Neural progenitor cell (in vitro differentiated cells): ENCODE measurements around the gene HOXD4. TPM values are rescaled to one million over a fixed set of nuclear protein-coding genes. Genes with fewer than 3 reads are reported as not detected.

ENCODE experiments used
- DNase-seq: peaks from one replicate; pipeline ENCODE4 v3.0.0-alpha.2; 2016; ENCODE audit warnings: low spot score
- H2AFZ ChIP-seq: fragments of 200-600 bp; sonication (generic); replicated peaks from 2 replicates; pipeline ENCODE4 v1.6.1; 2016; ENCODE audit warnings: antibody characterized with exemption
- H3F3A ChIP-seq: fragments of 200-600 bp; sonication (generic); 2 replicates; pipeline ENCODE4 v1.6.1; 2016; ENCODE audit warnings: antibody characterized with exemption, low read depth
- H3K27ac ChIP-seq: fragments of 200-600 bp; sonication (generic); 2 replicates; pipeline ENCODE4 v1.5.1; 2016; ENCODE audit warnings: mild to moderate bottlenecking
- H3K27me3 ChIP-seq: fragments of 200-600 bp; sonication (generic); 2 replicates; pipeline ENCODE4 v1.6.1; 2016; ENCODE audit warnings: mild to moderate bottlenecking, moderate library complexity
- H3K36me3 ChIP-seq: fragments of 200-600 bp; sonication (generic); 2 replicates; pipeline ENCODE4 v1.5.1; 2016
- H3K4me1 ChIP-seq: fragments of 200-600 bp; sonication (generic); 2 replicates; pipeline ENCODE4 v1.6.1; 2016; ENCODE audit warnings: mixed run types
- H3K4me2 ChIP-seq: fragments of 200-600 bp; sonication (generic); 2 replicates; pipeline ENCODE4 v1.6.1; 2016
- H3K4me3 ChIP-seq: fragments of 200-600 bp; sonication (generic); 2 replicates; pipeline ENCODE4 v1.5.1; 2016
- H3K79me2 ChIP-seq: fragments of 200-600 bp; sonication (generic); 2 replicates; pipeline ENCODE4 v1.6.1; 2016; ENCODE audit warnings: low read depth
- H3K9ac ChIP-seq: fragments of 200-600 bp; sonication (generic); 2 replicates; pipeline ENCODE4 v1.6.1; 2016
- H3K9me3 ChIP-seq: fragments of 200-600 bp; sonication (generic); 2 replicates; pipeline ENCODE4 v1.5.1; 2016; ENCODE audit warnings: low read depth
- H4K20me1 ChIP-seq: fragments of 200-600 bp; sonication (generic); 2 replicates; pipeline ENCODE4 v1.6.1; 2016; ENCODE audit warnings: low read depth
- H3K27ac Mint-ChIP-seq: 3 replicates; pipeline ENCODE4 v1.8.0; 2021; ENCODE audit warnings: mixed read lengths
- H3K27me3 Mint-ChIP-seq: 2 replicates; pipeline ENCODE4 v1.8.0; 2022; ENCODE audit warnings: low read depth, mild to moderate bottlenecking, inconsistent platforms, moderate library complexity, mixed read lengths; ENCODE audit not compliant: insufficient read depth
- H3K36me3 Mint-ChIP-seq: 3 replicates; pipeline ENCODE4 v1.8.0; 2021; ENCODE audit warnings: mixed read lengths
- H3K4me1 Mint-ChIP-seq: 3 replicates; pipeline ENCODE4 v1.8.0; 2021; ENCODE audit warnings: mixed read lengths
- H3K4me3 Mint-ChIP-seq: 3 replicates; pipeline ENCODE4 v1.8.0; 2021; ENCODE audit warnings: mild to moderate bottlenecking, moderate library complexity, mixed read lengths
- H3K9me3 Mint-ChIP-seq: 3 replicates; pipeline ENCODE4 v1.8.0; 2020; ENCODE audit warnings: mixed read lengths
- CTCF ChIP-seq: fragments of 200-600 bp; sonication (generic); IDR thresholded peaks from 2 replicates; pipeline ENCODE4 v1.5.1; 2017; ENCODE audit warnings: antibody characterized with exemption, mild to moderate bottlenecking
- EZH2 ChIP-seq: fragments of 200-600 bp; sonication (generic); IDR thresholded peaks from 2 replicates; pipeline ENCODE4 v1.6.1; 2017; ENCODE audit warnings: antibody characterized with exemption, mild to moderate bottlenecking, moderate library complexity
- EZH2phosphoT487 ChIP-seq: fragments of 200-600 bp; sonication (generic); IDR thresholded peaks from 2 replicates; pipeline ENCODE4 v1.6.1; 2017; ENCODE audit warnings: antibody characterized with exemption
- total RNA-seq: library from RNA; depleted of rRNA; stranded (reverse); fragments of >200 nt; gene quantifications from 2 replicates; pipeline ENCODE4 v1.2.3, GENCODE V29; 2015; ENCODE audit warnings: low replicate concordance

Gene HOXD4
- total RNA-seq, 1 donor from 2014 or later, result not detected

GRCh38 chr2:176162911-176163671, 11.7 kb downstream of the HOXD4 start:
- Histone ChIP-seq H3K36me3 (no peaks in the 10 kb centered on the region), H2AFZ (no peak overlapping the region), H3K9me3 (no peaks in the 10 kb centered on the region), H3K4me2 (no peak overlapping the region), H3K79me2 (no peaks in the 10 kb centered on the region), H3K9ac (no peak overlapping the region), H3K27me3 (peaks cover 100% of the 10 kb centered on the region), H3K27ac (no peak overlapping the region), H3K4me1 (no peaks in the 10 kb centered on the region), H3K4me3 (no peak overlapping the region), H4K20me1 (peaks cover 99% of the 10 kb centered on the region), H3F3A (no peaks in the 10 kb centered on the region)
- peaks cover 14% of the 10 kb centered on the region for H3K9me3 Mint-ChIP-seq
- peak; percentile 43 for DNase-seq
- peaks cover 2% of the 10 kb centered on the region for H3K4me1 Mint-ChIP-seq
- TF ChIP-seq CTCF, result no peak
- TF ChIP-seq EZH2, result peak; percentile 72
- peak; percentile 66 for TF ChIP-seq EZH2phosphoT487
- H3K27ac Mint-ChIP-seq, result no peak overlapping the region
- H3K27me3 Mint-ChIP-seq, result peaks cover 94% of the 10 kb centered on the region
- H3K4me3 Mint-ChIP-seq, result no peak overlapping the region
- H3K36me3 Mint-ChIP-seq, result no peaks in the 10 kb centered on the region

GRCh38 chr2:176163672-176164056, 12.3 kb downstream of the HOXD4 start:
- Mint-ChIP-seq H3K27me3 (peaks cover 93% of the 10 kb centered on the region), H3K36me3 (no peaks in the 10 kb centered on the region), H3K27ac (no peak overlapping the region), H3K4me1 (no peaks in the 10 kb centered on the region), H3K9me3 (peaks cover 14% of the 10 kb centered on the region), H3K4me3 (no peak overlapping the region)
- no peaks in the 10 kb centered on the region for H3K4me1 ChIP-seq
- no peak for DNase-seq
- H3K4me3 ChIP-seq, result no peak overlapping the region
- no peak overlapping the region for H3K27ac ChIP-seq
- peaks cover 93% of the 10 kb centered on the region for H4K20me1 ChIP-seq
- H3F3A ChIP-seq, result no peaks in the 10 kb centered on the region
- no peak overlapping the region for H3K9ac ChIP-seq
- no peak overlapping the region for H2AFZ ChIP-seq
- TF ChIP-seq CTCF (no peak), EZH2 (no peak), EZH2phosphoT487 (no peak)
- H3K36me3 ChIP-seq, result no peaks in the 10 kb centered on the region
- H3K27me3 ChIP-seq, result peaks cover 100% of the 10 kb centered on the region
- no peaks in the 10 kb centered on the region for H3K9me3 ChIP-seq
- no peak overlapping the region for H3K4me2 ChIP-seq
- no peaks in the 10 kb centered on the region for H3K79me2 ChIP-seq

GRCh38 chr2:176164201-176164600, 12.9 kb downstream of the HOXD4 start:
- peaks cover 91% of the 10 kb centered on the region for H4K20me1 ChIP-seq

More at GRCh38 chr2:176164201-176164600, 12.9 kb downstream of the HOXD4 start:
- H3K27ac Mint-ChIP-seq, result no peak overlapping the region
- H2AFZ ChIP-seq, result no peak overlapping the region
- H3F3A ChIP-seq, result no peaks in the 10 kb centered on the region
- no peaks in the 10 kb centered on the region for H3K4me1 Mint-ChIP-seq
- no peaks in the 10 kb centered on the region for H3K9me3 ChIP-seq
- no peaks in the 10 kb centered on the region for H3K36me3 Mint-ChIP-seq
- no peaks in the 10 kb centered on the region for H3K4me1 ChIP-seq
- H3K27me3 ChIP-seq, result peaks cover 100% of the 10 kb centered on the region
- H3K79me2 ChIP-seq, result no peaks in the 10 kb centered on the region
- no peak overlapping the region for H3K4me3 ChIP-seq
- no peak for TF ChIP-seq EZH2
- no peak for TF ChIP-seq CTCF
- no peak for TF ChIP-seq EZH2phosphoT487
- no peak overlapping the region for H3K4me3 Mint-ChIP-seq
- no peak overlapping the region for H3K27ac ChIP-seq
- H3K27me3 Mint-ChIP-seq, result peaks cover 90% of the 10 kb centered on the region
- H3K9ac ChIP-seq, result no peak overlapping the region
- H3K36me3 ChIP-seq, result no peaks in the 10 kb centered on the region
- H3K9me3 Mint-ChIP-seq, result peaks cover 14% of the 10 kb centered on the region
- no peak overlapping the region for H3K4me2 ChIP-seq
- DNase-seq, result no peak
